ENCODE data around the gene ARHGAP15. TPM values are rescaled to one million over a fixed set of nuclear protein-coding genes. Genes with fewer than 3 reads are reported as not detected.

Gene ARHGAP15
- total RNA-seq, 1 donor from 2014 or later: 12.4 TPM

DNA sequence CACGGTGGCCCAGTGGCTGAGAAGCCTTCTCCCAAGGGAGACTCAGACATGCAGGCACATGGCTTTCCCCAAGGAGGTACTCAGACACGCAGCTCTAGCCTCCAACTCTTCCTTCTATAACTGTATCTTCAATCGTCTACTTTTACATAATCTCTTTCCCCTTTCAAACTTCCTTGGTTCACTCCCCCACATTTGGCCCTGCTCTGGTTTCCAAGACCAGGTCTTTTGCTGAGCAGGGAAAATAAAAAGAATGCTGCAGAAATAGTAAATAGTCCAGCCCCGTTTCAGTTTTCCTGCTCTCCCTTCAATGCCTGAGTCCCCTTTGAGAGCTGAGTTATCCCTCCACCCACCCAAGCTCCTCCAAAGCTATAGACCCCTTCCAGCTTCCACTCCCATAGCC lies 635.0 kb downstream of the ARHGAP15 start:
- DNase-seq (ENCODE audit: low spot score): no peak

DNA sequence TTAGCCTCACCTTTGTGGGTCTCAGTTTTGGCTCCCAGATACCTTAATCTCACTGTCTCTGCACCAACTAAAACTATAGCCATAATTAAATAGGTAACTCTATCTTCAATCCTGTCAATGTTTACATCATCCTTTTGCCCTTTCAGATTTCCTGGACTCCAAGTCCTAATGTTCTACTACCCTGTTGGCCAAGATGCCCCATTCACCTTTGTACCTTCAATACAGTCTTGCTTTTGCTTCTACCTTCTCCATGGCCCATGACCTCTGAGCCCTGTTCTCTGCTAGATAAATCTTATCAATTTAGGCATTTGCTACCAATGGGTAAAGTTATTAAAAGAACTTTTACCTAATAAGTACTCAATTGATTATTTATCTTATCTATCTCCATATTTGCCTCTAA lies 635.5 kb downstream of the ARHGAP15 start:
- DNase-seq (ENCODE audit: low spot score): no peak

DNA sequence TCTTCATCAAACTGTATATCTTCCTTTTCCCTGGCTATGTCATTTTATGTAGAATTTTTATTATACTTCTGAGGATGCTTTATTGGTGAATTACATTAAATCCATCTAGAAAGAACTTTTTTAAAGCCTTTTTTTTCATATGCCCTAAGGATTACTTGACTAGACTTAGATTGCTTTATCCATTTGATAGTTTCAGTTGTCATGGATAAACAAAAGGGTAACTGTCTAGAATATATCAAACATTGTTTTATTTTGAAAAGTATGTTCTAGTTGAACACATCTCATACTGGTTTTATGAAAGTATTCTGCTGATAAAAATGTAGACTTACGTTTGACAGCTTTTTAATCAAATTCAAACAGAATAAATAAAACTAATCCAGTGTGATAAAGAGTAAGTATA lies 639.8 kb downstream of the ARHGAP15 start:
- no peak for DNase-seq (ENCODE audit: low spot score)

DNA sequence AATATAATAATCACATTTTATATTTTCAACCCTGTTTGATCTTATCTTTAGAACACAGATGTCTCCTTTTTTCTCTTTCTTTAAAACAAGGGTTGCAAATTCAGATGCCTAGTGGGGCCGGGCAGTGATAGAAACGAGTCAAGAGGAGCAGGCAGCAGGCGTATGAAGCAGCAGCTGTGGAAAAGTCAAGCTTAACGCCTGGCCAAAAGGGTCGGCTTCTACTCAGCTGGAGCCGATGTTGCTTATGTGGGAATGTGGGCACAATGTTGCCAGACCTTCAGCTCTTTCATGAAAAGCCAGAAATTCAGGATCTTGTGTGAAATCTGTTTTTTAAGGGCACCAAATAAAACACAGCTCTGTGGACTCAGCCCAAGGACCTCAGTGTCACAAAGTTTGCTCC lies 642.7 kb downstream of the ARHGAP15 start:
- DNase-seq (ENCODE audit: low spot score): no peak

DNA sequence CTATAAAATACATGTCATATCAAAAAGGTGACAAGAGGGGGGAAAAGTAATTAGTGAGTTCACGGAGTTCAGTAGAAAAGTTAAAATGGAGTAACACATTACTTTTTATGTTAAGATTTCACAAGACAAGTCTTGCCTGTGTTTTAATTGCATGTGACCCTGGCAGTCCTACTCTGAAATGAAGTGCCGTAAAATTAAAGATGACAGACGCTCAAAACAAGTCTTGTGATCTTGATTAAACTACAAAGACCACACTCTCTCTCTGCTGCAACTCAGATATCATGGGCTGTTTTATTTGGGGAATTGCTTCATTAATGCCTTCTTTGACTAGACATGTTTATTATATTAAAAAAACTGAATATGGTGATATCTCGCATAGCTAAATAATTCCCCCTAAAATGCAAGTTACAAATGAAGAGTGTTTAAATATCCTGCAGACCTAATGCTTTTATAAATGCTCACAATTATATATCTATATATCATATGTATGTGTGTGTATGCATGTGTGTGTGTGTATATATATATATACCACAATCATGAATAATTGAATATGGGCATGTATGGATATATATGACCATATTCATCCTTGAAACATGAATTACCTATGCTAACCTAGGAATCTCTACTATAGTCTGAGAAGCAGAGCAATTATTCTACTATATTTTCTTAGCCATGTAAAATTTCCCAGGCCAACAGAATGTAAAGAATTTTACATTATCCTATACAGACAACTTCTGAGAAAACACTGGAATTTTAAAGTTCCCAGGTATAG lies 647.5 kb downstream of the ARHGAP15 start:
- DNase-seq (ENCODE audit: low spot score): no peak

DNA sequence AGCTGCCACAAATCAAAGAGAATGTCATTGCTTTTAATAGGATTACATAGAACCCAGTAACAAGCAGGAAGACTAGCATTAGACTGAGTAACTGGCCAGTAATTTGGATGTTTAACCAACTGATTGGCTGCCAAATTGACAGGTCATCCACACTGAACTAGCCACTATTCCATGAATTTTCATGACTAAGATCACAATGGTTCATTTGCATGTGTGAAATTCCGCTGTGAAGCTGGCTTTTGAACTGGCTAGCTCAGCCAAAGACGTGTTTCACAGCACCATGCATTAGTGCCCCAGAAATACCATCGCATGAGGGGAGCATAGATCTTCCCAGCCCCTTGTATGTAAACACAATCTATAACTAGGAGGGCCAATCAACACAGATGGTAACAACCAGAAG lies 649.8 kb downstream of the ARHGAP15 start:
- DNase-seq (ENCODE audit: low spot score): no peak

DNA sequence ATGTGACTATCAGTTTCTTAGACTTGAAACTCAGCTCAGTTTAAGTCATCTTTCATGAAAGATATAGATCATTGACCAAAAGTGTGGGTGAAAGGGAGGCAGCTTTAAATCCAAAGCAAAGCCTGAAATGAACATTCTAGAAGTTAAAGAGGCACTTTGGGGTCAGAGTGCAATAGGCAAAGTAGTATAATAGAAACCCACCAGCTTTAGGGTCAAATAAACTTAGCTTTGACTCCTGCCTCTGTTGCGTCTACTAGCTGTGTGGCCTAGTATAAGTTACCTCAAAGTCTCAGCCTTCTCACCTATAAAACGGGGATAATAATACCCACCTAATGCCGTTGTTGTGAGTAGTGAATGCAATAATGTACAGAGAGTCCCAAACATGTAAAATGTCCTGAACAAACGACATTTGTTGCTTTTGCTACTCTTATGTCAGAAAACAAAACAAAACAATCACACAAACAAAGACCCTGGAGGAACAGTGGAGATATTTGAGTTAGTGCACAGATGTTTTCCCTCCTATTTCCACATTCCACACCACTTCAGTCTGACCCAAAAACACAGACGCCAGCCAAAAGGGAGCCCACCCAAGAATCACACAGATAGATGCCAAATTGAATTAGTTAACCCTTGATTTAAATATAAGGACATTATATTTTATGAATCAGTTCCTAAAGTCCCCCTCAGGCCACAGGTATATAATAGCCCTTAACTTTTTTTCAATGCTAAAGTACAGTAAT lies 657.0 kb downstream of the ARHGAP15 start:
- no peak for DNase-seq (ENCODE audit: low spot score)

DNA sequence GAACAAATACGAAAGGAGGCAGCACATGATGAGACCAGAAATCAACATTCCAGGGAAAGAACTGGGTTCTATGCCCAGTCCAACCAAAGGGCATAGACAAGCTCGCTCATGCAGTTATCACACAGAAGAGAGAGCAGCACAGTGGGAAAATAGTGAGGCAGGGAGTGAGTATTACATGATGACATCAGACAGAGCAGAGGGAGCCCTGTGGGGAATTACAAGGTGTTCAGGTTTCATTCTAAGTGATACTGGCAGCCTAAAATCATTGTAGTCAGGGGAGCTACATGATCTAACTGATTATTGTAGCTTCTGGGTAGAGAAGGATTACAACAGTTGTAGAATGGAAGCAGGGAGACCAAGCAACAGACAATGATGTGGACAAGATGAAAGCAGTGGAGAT lies 658.5 kb downstream of the ARHGAP15 start:
- no peak for DNase-seq (ENCODE audit: low spot score)

DNA sequence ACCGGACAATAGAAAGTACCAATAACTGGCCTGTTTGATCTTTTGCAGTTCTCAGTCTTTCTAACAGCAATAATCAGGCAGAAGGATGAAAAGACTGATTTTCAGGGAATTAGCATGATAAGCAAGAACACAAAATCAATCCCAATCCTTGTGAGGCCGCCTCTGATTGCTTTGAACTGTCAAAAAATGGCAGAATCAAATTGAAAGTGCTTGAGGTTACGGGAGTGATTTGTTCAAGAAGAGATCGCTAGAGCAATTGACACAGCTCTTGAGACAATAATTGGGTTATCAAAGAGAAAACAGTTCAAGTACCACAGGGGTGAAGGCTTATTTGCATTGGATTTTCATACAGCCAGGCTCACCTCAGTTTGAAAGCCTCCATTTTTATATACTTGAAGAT lies 663.4 kb downstream of the ARHGAP15 start:
- no peak for DNase-seq (ENCODE audit: low spot score)

DNA sequence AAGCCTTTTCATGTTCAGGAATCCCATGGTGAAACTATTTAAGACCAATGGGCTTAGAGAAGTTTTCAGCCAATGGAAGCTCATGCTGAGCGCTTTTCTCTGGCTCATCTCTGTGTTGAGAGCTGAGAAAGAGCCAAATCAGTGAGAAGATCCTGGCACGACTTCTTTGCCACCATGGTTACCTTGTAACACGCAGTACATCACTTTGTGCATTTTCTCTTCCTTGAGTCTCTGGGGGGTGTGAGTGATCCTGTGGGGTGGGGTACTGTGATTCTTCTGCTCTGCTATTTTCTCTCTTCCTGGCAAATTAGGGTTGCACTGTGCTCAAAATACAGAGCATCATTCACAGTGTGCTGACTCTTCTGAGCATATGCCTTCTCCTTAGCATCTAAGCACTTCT lies 664.2 kb downstream of the ARHGAP15 start:
- no peak for DNase-seq (ENCODE audit: low spot score)

DNA sequence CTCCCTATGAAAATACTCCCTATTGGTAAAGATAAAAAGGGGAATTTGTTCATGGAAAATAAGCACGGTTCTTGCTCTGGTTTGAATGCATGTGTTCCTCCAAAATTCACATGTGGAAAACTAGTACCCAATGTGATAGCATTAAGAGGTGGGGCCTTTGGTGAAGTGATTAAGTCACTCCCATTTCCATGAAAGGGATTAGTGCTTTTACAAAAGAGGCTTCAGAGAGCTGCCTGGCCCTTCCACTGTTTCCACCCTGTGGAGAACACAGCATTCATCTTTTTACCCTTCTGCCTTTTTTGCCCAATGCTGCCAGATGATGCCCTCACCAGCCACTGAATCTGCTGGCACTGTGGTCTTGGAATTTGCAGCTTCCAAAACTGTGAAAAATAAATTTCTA lies 666.8 kb downstream of the ARHGAP15 start:
- no peak for DNase-seq (ENCODE audit: low spot score)

DNA sequence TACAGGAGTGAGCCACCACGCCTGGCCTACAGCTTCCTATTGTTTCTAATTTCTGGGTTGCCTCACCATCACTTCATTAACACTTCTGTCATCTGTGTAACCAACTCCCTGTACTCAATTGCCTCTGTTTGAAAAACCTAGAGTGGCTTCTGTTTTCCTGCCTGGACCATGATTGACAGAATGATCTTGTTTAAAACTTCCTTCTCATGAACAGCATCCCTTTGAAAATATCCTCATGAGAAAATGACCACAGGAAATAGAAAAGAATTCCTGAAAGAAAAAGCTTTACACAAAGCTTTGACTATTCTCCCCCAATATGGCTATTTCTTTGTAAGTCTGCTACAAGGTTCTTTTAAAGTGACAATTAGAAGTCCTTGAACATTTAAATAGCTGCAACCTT lies 672.3 kb downstream of the ARHGAP15 start:
- DNase-seq (ENCODE audit: low spot score): no peak

DNA sequence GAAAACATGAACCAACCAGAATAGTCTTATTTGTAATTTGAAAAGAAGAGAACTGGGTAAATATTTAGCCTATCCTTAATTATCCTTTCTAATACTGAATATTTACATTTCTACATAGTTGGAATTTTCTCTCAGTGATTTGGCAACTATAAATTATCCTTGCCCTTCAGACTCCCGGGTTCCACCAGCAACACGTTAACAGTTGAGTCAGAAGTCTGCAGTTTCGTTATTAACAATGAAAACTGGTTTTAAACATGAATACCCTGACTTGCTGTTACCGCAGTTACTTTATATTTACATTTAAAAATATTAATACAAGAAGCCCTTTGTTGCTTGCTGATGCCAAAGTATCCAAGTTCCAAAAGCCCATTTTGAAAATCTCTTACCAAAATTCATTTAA lies 673.0 kb downstream of the ARHGAP15 start:
- no peak for DNase-seq (ENCODE audit: low spot score)

DNA sequence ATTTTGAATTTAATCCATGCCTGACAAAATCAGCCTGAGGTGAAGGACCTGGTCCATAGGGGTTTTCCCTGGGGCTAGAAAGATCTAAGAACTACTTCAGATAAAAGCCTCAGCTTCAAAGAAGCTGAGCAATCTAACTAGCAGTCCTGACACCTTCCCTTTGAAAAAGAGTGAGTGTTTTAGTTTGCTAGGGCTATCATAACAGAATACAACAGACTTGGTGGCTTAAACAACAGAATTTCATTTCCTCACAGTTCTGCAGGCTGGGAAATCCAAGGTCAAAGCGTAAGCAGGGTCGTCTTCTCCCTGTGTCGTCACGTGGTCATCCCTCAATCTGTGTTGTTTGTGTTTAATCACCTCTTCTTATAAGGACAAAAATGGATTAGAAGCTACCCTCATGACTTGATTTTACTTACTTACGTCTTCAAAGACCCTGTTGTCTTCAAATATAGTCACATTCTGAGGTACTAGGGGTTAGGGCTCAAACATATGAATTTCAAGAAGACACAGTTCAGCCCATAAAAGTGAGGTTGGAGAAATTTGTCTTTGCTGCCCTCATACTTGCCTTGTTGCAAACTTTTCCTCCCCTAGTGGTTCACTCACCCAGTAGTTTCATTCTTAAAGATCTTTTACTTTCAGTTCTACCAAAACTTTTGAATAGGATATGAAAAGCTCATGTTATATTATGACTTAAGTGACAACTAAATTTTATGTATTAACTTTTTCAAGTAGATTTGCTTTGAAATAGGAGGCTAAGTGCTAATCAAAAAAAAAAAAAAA lies 673.8 kb downstream of the ARHGAP15 start:
- DNase-seq (ENCODE audit: low spot score): no peak

DNA sequence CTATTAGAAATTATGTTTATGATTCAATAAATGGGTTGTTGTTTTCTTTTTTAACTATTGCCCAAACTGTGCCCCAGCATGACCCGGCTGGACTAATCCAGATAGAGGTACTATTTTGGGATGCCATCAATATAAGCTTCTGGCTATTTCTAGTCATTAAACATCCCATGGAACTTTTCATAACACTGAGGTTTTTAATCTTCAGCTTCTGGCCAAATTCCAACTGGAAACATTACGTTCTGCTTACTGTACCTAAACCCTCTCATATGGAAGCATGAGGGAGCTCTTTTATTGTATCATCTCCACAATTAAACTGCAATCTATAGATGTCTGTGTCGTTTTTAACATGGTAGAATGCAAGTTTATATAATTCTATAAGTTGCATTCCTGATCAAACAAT lies 674.7 kb downstream of the ARHGAP15 start:
- no peak for DNase-seq (ENCODE audit: low spot score)

DNA sequence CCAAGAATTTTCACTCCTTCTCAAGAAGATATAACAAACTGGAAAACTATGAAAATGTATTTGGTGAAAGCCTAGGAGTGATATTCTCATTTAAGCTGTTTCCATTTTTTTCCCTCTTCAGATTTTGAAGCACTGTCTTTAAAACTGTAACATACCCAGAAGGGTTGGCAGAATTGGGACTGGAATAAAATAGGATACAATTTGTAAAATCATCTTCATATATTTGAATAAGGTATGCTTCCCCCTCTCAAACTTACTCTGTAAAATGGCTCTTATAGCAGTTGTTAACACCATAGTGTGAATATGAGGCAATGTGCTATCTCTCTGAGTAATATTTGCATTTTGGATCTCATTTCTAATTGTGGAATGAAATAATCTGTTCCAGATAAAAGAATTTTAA lies 676.4 kb downstream of the ARHGAP15 start:
- DNase-seq (ENCODE audit: low spot score): no peak

DNA sequence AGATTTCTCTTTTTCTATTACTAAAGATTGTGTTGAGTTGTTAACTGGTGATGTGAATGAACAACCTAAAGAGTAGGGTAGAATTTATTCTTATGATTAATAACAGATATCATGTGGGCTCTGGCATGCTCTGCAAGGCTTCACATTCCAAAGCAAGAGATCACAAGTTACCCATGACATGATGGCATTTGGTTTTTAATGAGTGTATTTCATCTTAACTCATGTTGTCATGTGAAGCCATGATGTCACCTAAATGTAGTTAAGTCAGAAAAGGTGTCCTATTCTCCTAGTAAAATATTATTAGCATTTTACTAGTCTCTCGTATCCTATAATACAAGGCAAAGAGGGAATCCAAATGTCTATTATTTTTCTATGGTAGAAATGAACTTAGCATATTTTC lies 678.0 kb downstream of the ARHGAP15 start:
- no peak for DNase-seq (ENCODE audit: low spot score)

DNA sequence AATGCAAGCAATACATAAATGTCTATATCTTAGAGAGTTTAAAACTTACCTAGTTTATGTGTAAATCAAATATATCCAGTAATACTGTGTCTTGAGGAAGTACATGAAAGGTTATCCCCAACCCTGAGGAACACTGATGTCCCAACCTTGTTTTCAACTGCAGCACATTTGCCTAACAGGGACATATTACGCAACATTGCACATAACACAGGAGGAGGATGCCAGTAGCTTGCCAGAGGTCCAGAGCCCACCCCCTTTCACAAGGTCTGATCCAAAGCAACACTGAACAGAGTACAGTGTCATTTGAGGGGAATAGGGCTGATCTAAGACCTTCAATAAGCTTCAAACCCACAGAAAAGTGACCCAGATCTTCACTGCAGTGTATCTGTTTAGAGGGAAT lies 678.5 kb downstream of the ARHGAP15 start:
- no peak for DNase-seq (ENCODE audit: low spot score)

DNA sequence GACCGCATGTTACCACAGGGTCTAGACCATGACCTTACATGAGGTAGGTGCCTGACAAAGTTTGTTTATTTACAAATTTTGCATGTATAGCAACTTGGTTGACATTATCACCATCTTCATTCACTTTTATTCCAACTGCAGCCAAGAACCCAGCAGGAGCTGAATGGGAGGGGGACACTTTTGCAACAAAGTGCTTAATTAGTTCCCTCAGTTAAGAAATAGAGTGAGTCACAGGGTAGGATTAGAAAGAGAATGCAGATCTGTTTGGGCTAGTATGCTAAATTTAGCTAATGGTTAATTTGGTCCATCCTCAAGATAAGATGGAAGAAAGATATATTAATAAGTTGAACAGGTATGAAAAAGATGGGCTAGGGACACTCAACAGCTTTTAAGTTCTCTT lies 678.9 kb downstream of the ARHGAP15 start:
- DNase-seq (ENCODE audit: low spot score): no peak

DNA sequence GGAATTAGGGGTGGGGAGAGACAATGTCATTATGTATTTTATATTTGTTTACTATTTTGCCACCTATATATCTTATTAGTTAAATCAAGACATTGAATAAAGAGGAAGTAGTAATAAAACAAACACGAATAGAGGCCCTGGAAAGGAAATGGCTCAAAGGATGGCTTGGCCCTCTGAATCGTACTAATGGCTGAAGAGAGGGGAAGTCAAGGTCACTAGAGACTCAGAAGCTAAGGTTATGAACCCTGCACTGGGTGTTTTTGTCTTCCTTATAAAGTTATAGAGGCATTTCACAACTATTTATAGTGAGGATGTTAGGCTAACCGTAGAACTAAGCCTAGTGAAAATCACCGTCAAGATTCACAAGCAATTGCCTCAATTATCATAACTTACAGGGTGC lies 685.9 kb downstream of the ARHGAP15 start:
- no peak for DNase-seq (ENCODE audit: low spot score)

DNA sequence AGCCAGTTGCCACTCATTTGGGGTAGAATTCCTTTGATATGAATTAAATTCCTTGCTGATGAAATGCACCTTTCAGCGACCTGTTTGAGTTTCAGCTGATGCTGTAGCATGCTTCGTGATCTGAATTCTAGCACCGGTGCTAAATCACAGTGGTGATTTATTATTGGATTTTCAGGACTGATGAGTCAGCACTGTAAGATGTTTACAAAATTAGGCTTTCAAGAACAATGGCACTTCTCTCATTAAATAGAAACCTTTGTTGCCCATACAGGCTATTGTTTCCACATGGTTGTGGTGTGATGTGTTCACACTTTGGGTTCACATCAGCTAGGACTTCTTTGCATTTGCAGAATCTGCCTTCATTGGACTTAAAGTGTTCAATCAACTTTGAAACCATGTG lies 687.7 kb downstream of the ARHGAP15 start:
- no peak for DNase-seq (ENCODE audit: low spot score)

Data from ureter (tissue), 1 donor.